ENCODE data around the gene CHN1.

The CHN1 gene, protein sequence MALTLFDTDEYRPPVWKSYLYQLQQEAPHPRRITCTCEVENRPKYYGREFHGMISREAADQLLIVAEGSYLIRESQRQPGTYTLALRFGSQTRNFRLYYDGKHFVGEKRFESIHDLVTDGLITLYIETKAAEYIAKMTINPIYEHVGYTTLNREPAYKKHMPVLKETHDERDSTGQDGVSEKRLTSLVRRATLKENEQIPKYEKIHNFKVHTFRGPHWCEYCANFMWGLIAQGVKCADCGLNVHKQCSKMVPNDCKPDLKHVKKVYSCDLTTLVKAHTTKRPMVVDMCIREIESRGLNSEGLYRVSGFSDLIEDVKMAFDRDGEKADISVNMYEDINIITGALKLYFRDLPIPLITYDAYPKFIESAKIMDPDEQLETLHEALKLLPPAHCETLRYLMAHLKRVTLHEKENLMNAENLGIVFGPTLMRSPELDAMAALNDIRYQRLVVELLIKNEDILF

DNA sequence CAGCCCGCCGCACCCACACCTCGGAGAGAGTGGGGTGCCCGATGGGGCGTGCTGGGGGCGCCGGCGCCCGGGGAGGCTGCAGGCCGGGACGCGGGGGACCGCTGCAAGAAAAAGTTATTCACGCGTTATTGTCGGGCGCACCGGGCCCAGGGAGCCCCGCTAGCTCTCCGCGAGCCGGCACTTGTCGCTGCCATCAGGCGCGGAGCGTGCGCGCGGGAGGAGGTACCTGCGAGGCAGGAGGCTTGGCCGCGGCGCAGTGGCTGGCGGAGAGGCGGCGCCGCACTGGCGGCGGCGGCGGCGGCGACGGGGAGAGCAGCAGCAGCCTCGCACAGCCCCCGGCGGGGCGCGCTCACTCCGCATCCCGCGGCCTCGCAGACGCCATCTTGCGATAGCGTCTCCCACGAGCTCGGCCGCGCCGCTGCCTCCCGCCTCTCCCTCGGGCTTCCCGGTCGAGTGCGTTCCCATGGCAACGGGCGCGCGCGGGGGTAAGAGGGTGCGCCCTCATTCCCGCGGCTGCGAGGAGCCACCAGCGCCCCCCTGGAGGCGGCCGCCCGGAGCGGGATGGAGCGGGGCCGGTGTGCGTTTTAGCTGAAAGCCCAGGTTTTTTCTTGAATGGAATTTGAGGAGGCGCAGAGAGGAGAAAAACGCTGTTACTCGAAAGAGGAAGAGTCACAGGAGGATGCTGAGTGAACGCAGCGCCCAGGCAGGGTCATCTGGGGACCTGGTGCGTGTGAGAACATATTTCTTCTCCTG is at the start of gene CHN1:
CHN1 (minus strand) TSS at position 402 of the 753 bp plus-strand sequence. CDS start 469 bp downstream, outside the sequence.
- Mint-ChIP-seq H3K27me3 (peaks cover 68% of the 10 kb centered on the region), H3K9me3 (no peaks in the 10 kb centered on the region), H3K4me1 (peaks cover 13% of the 10 kb centered on the region), H3K4me3 (peak within 1 kb of the TSS; percentile 77), H3K27ac (no peak within 1 kb of the TSS), H3K36me3 (no peaks in the 10 kb centered on the region)
- peak; percentile 77 for DNase-seq
- CTCF ChIA-PET, result interaction anchor here (0.7 to 1.6 kb wide), 11 partner anchors 10 to 389 kb away, joined by 3 to 7 read pairs (median 3); no protein-coding TSS in a partner anchor

DNA sequence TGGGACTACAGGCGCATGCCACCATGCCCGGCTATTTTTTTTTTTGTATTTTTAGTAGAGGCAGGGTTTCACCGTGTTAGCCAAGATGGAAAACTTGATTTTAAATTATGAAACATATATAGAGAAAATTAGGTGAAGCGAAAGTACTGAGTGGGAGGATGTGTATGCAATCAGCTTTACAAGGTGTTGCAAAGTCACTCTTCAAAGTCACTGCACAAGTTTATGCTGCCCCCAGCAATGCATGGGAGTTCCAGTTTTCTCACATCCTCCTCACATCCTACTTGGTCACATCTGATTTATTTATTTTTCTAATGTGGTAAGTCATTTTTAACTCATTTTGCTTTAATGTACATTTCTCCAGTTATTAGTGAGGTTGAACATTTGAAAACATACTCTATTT is 49.2 kb upstream of the CHN1 start:
- H3K9me3 Mint-ChIP-seq, result no peaks in the 10 kb centered on the region
- H3K27ac Mint-ChIP-seq, result no peak overlapping the region
- no peaks in the 10 kb centered on the region for H3K27me3 Mint-ChIP-seq

DNA sequence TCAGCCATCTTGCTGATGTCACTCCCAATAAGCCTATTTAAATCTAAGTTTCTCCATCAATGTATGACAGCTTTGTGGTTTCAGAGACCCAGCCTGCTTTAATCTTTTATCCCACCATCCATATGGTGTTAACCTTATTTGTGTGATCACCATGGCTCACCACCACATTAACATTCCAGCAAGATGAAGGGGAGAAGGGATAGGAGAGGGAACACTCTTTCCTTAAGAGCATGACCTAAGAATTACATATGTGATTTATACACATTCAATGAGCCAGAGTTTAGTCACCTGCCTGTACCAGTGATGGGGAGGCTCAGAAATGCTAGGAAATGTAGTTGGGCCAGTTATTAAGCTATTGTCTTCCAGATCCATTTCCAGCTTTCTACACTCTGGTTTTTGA is 44.5 kb upstream of the CHN1 start:
- H3K36me3 Mint-ChIP-seq, result no peaks in the 10 kb centered on the region
- no peak overlapping the region for H3K27ac Mint-ChIP-seq
- H3K4me3 Mint-ChIP-seq, result no peak overlapping the region
- DNase-seq, result no peak
- peaks cover 8% of the 10 kb centered on the region for H3K27me3 Mint-ChIP-seq
- no peaks in the 10 kb centered on the region for H3K4me1 Mint-ChIP-seq
- H3K9me3 Mint-ChIP-seq, result no peaks in the 10 kb centered on the region
- CTCF ChIA-PET, result no interaction called here

More for the DNA sequence above, 49.2 kb upstream of the CHN1 start:
- Mint-ChIP-seq H3K4me3 (no peak overlapping the region), H3K4me1 (no peaks in the 10 kb centered on the region), H3K36me3 (peaks cover 4% of the 10 kb centered on the region)
- DNase-seq, result no peak
- CTCF ChIA-PET, result no interaction called here

DNA sequence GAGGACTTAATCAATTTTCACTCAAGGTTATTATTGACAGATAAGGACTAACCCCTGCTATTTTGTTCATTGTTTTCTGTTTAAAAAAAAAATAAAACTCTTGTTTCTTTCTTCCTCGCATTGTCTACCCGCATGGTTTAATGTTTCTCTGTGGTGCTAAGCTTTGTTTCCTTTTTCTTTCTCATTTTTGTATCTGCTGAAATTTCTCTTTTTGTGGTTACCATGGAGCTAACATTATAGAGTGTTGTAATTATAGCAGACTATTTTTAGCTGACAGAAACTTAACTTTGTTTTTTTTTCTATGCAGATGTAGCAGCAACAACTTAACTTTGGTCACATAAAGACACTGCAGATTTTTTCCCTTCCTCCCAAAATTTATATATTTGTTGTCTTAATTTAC is 43.1 kb upstream of the CHN1 start:
- CTCF ChIA-PET, result interaction anchor here (1.0 kb wide), 1 partner anchor 11 kb away, joined by 3 read pairs; no protein-coding TSS in a partner anchor
- Mint-ChIP-seq H3K4me1 (no peaks in the 10 kb centered on the region), H3K36me3 (no peaks in the 10 kb centered on the region), H3K27me3 (peaks cover 9% of the 10 kb centered on the region), H3K9me3 (no peaks in the 10 kb centered on the region), H3K27ac (no peak overlapping the region), H3K4me3 (no peak overlapping the region)
- DNase-seq, result no peak

DNA sequence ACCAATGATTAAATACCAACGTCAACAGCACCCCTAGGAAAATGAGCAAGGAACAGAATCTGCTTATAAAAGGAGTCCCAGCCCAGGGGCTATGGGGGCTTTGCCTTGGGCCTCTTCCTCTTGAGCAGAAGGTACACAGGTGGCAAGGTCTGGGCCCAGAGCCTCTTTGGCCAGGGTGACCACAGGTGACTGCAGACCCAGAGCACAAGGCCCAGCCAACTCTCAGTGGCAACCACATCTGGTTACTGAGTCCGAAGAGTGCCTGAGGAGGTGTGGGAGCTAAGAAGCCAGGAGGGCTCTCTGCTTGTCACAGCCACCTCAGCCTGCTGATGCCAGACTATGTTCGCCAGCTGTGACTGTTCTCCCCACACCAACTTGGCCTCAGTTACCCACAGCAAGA is 34.3 kb upstream of the CHN1 start:
- CTCF ChIA-PET, result interaction anchor here (1.3 kb wide), 1 partner anchor 243 kb away, joined by 3 read pairs; no protein-coding TSS in a partner anchor
- Mint-ChIP-seq H3K36me3 (no peaks in the 10 kb centered on the region), H3K9me3 (peaks cover 3% of the 10 kb centered on the region), H3K4me3 (no peak overlapping the region), H3K4me1 (peaks cover 5% of the 10 kb centered on the region), H3K27me3 (no peaks in the 10 kb centered on the region), H3K27ac (no peak overlapping the region)
- DNase-seq, result no peak

DNA sequence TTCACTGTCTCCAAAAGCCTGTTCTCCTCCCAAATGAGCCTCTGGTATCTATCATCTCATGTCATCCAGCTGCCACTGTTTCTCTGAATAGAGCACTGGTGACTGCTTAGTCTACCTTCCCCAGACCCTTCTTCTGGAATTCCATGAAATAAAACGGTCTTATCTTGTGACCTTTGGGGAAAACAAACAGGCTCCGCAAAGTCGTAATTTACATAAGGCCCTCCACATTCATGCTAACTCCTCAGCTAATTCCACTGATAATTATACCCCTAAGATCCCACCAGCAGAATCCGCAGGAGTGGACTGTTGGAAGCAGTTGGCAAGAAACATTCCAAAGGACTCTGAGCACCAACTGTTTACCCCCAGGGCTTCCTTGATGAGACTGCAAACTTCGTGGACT is 33.9 kb upstream of the CHN1 start:
- Mint-ChIP-seq H3K4me1 (peaks cover 5% of the 10 kb centered on the region), H3K27ac (no peak overlapping the region), H3K27me3 (no peaks in the 10 kb centered on the region), H3K36me3 (no peaks in the 10 kb centered on the region), H3K4me3 (no peak overlapping the region), H3K9me3 (peaks cover 3% of the 10 kb centered on the region)
- CTCF ChIA-PET, result interaction anchor here (1.5 kb wide), 1 partner anchor 151 kb away, joined by 3 read pairs; no protein-coding TSS in a partner anchor
- no peak for DNase-seq

DNA sequence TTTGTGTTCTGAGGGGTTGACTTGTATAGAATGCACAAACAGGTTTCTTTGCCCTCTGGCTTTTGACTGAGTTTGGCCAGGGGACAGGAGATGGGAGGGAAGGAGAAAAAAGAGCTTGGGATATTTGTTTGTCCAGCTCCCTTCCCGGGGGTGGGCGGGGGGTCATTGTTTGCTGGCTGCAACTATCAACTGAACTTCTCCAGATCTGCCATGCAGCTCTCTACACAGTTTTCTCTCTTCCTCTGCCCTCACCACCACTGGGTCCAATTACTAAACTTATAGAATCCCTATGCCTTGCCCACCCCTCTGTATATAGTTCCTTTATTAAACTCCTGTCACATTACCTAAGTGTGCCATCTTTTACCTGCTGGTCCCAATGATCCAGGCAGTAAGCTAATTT is 32.8 kb upstream of the CHN1 start:
- Mint-ChIP-seq H3K27me3 (no peaks in the 10 kb centered on the region), H3K4me1 (peaks cover 5% of the 10 kb centered on the region), H3K4me3 (no peak overlapping the region), H3K36me3 (no peaks in the 10 kb centered on the region), H3K9me3 (peaks cover 3% of the 10 kb centered on the region), H3K27ac (no peak overlapping the region)
- CTCF ChIA-PET, result interaction anchor here (0.6 to 1.5 kb wide), 5 partner anchors 11 to 244 kb away, joined by 3 to 5 read pairs (median 3); partner anchors contain the start of gene CHN1
- no peak for DNase-seq

DNA sequence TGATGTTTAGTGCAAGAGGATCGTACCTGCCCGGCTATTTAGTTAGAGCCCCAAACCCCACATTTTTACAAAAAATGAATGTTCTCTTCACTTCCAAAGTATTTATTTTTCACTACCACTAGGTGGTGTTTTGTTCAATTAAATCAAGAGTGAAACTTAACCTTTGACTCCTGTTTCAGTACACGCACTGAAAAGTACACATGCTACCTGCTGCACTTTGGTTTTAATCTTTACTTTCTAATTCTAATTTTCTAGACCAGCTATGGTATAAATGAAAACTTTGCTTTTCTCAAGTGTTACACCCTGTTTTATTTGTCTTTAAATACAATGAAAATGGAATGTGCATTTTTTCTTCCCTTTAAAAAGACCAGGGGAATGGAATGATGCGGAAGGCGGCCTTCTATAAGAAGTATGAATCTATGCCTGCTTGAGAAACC is 31.4 kb upstream of the CHN1 start:
- H3K9me3 Mint-ChIP-seq, result no peaks in the 10 kb centered on the region
- H3K27me3 Mint-ChIP-seq, result no peaks in the 10 kb centered on the region
- no peaks in the 10 kb centered on the region for H3K36me3 Mint-ChIP-seq
- DNase-seq, result no peak
- peak overlapping the region; percentile 66 for H3K27ac Mint-ChIP-seq
- CTCF ChIA-PET, result interaction anchor here (1.0 kb wide), 1 partner anchor 13 kb away, joined by 3 read pairs; no protein-coding TSS in a partner anchor
- no peak overlapping the region for H3K4me3 Mint-ChIP-seq
- peaks cover 5% of the 10 kb centered on the region for H3K4me1 Mint-ChIP-seq

DNA sequence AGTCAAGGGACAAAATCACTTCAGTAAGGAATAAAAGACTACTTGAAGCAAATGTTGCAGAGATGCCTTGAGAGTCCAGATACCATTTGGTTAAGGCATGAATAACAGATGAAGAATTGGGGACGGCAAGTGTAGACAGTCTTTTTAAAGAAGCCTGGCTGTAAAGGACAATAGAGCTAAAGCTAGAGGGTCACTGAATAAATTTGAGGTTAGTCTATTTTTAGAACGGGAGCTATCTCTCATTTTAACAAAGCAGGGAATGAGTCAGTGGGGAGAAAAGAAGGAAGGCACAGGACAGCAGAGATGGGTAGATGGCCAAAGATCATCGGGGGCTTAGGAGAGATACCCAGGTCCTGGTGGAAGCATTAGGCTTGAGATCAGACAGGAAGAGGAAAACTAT is 30.6 kb upstream of the CHN1 start:
- CTCF ChIA-PET, result interaction anchor here (1.0 to 1.2 kb wide), 2 partner anchors 12 to 30 kb away, joined by 3 read pairs; no protein-coding TSS in a partner anchor
- no peaks in the 10 kb centered on the region for H3K9me3 Mint-ChIP-seq
- H3K27me3 Mint-ChIP-seq, result no peaks in the 10 kb centered on the region
- H3K4me3 Mint-ChIP-seq, result no peak overlapping the region
- no peaks in the 10 kb centered on the region for H3K36me3 Mint-ChIP-seq
- DNase-seq, result no peak
- no peak overlapping the region for H3K27ac Mint-ChIP-seq
- H3K4me1 Mint-ChIP-seq, result peaks cover 5% of the 10 kb centered on the region

DNA sequence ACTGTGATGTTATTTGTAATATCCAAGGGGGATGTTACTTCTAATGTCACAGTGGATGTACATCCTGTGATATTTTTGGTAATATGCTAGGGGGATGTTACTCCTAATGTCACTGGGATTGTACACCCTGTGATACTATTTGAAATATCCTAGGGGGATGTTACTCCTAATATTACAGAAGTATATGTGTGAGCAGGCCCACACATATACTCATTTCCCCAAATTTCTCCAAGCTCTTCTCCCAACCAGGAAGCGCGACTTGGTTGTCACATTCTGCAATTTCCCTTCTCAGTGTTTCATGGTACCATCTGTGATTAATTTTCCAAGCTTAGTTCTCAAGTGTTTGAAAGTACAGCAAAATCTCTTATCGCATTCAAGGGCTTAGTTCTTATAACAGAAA is 29.5 kb upstream of the CHN1 start:
- Mint-ChIP-seq H3K27me3 (no peaks in the 10 kb centered on the region), H3K4me1 (peaks cover 5% of the 10 kb centered on the region), H3K4me3 (no peak overlapping the region), H3K27ac (no peak overlapping the region), H3K36me3 (no peaks in the 10 kb centered on the region), H3K9me3 (no peaks in the 10 kb centered on the region)
- no peak for DNase-seq
- CTCF ChIA-PET, result interaction anchor here (1.2 kb wide), 1 partner anchor 29 kb away, joined by 3 read pairs; no protein-coding TSS in a partner anchor

DNA sequence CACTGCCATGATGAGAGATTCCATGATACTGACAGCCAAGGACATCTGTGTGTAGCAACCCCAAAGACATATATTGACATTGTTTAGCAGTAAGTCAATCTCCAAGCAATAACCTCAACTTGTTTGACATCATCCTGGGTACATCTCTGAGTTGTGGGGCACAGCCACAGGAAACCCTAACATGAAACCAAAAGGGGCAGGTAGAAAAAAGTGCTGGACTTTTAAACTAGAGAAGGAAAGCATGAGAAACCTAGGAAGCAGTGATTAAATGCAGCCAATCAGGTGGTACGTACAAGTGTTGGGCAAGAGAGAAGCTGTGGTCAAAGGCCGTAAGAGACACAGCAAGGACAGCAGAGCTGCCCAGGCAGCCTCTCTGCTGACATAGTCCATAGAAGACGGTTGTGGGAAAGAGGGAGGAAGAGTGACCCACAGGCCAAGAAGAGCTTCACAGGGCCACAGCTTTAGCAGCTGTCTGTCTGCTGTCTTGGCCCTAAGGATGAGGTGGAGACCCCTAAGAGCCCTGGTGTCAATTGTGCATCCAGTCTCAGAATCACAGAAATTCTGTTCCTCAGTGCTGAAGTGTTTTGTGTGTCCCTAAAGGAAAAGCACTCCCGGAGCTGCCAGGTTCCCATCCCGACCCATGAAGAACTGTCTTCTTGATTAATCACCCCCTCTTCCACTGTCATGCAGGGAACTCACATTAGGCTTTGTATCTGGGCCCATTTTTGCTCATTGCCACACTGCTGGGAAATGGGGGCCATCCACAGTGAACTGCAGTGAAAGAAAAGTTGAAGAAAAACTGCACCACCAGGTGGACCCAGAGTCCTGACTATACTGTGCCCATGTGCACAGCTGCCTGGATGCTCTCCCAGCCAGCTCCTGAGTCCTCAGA is 25.4 kb upstream of the CHN1 start:
- Mint-ChIP-seq H3K4me3 (no peak overlapping the region), H3K27ac (peak overlapping the region; percentile 33), H3K27me3 (no peaks in the 10 kb centered on the region), H3K4me1 (no peaks in the 10 kb centered on the region), H3K36me3 (no peaks in the 10 kb centered on the region), H3K9me3 (no peaks in the 10 kb centered on the region)
- CTCF ChIA-PET, result interaction anchor here (0.8 to 2.4 kb wide), 13 partner anchors 14 to 335 kb away, joined by 3 to 8 read pairs (median 3); partner anchors contain the start of genes ATP5MC3 and CHN1
- peak; percentile 50 for DNase-seq

DNA sequence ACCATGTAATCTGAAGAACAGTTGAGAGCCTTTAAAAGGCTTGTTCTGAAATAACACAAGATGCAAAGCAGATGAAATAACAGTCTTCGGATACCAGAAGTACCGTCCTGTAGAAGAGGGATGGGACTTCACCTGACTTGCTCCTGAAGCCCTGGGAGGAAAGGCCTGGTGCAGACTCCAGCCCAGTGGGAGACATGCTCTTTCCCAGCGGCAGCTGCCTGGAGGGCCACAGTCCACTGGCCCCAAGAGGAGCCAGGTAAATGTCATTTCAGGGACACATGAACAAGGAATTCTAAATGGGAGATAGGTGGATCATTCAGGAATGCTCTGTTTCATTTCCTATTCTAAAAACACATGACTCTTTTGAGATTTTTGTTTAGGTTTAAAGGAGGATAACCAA is 22.6 kb upstream of the CHN1 start:
- H3K27me3 Mint-ChIP-seq, result no peaks in the 10 kb centered on the region
- CTCF ChIA-PET, result no interaction called here
- H3K36me3 Mint-ChIP-seq, result no peaks in the 10 kb centered on the region
- no peaks in the 10 kb centered on the region for H3K4me1 Mint-ChIP-seq
- DNase-seq, result no peak
- no peak overlapping the region for H3K4me3 Mint-ChIP-seq
- H3K9me3 Mint-ChIP-seq, result no peaks in the 10 kb centered on the region
- no peak overlapping the region for H3K27ac Mint-ChIP-seq

DNA sequence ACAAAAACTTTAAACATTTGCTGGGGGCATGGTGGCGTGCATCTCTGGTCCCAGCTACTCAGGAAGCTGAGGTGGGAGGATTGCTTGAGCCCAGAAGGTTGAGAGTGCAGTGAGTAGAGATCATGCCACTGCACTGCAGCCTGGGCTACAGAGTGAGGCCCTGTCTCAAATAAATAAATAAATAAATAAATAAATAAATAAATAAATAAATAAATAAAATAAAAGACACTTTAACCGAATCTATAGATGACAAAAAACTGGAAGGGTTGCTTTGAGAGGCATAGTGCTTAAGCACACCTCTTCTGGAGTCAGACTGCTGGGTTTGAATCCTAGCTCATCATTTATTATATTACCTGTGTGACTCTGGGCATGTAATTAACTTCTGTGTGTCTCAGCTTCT is 21.2 kb upstream of the CHN1 start:
- CTCF ChIA-PET, result interaction anchor here (1.0 kb wide), 1 partner anchor 303 kb away, joined by 3 read pairs; no protein-coding TSS in a partner anchor

More for the DNA sequence above, 21.2 kb upstream of the CHN1 start:
- no peaks in the 10 kb centered on the region for H3K9me3 Mint-ChIP-seq
- no peaks in the 10 kb centered on the region for H3K4me1 Mint-ChIP-seq
- DNase-seq, result no peak
- peaks cover 1% of the 10 kb centered on the region for H3K27me3 Mint-ChIP-seq
- no peak overlapping the region for H3K4me3 Mint-ChIP-seq
- H3K36me3 Mint-ChIP-seq, result no peaks in the 10 kb centered on the region
- H3K27ac Mint-ChIP-seq, result no peak overlapping the region

Data from activated naive CD4-positive, alpha-beta T cell treated with anti-CD3 and anti-CD28 coated beads, Interleukin-2, amount 10 ng/mL, durations not matched to agents 7 days and 5 days (primary cell).